ENCODE data around the gene EDARADD.
"Not testable (repeated sequence)": the region's sequence is repeated elsewhere in the genome, so short reads cannot be mapped to it uniquely, and the experiment has no call there.

Gene EDARADD

DNA sequence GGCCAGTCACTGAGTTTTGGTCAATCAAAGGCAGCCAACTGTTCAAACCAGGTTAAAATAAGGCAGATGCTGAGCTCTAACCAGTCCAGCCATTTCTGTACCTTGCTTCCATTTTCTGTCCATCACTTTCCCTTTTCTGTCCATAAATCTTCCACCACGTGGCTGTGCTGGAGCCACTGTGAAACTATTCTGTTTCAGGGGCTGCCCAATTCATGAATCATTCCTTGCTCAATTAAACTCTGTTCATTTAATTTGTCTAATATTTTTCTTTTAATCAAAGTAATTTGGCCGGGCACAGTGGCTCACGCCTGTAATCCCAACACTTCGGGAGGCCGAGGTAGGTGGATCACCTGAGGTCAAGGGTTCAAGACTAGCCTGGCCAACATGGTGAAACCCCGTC lies 107.0 kb downstream of the EDARADD start:
- Histone ChIP-seq H3K9me3 (ENCODE audit: insufficient read depth, low read length) (no peaks in the 10 kb centered on the region), H3K4me3 (ENCODE audit: low read length) (no peak overlapping the region), H3K9ac (ENCODE audit: low read length) (no peak overlapping the region), H4K20me1 (ENCODE audit: insufficient read depth, low read length) (0 out of 2 replicates have a peak, but pooled peaks cover 2% of the 10 kb centered on the region), H2AFZ (ENCODE audit: low read depth, low read length) (no peak overlapping the region), H3K4me1 (ENCODE audit: low read length) (no peaks in the 10 kb centered on the region; the same call in 1 of the 2 replicates), H3K27me3 (ENCODE audit: low read depth, low read length) (peaks cover 52% of the 10 kb centered on the region), H3K4me2 (ENCODE audit: low read length) (no peak overlapping the region), H3K79me2 (ENCODE audit: low read length) (no peaks in the 10 kb centered on the region), H3K27ac (ENCODE audit: low read length) (no peak overlapping the region), H3K36me3 (replicated peaks; ENCODE audit: low read depth, low read length) (no peaks in the 10 kb centered on the region)
- TF ChIP-seq, protein P1, sequence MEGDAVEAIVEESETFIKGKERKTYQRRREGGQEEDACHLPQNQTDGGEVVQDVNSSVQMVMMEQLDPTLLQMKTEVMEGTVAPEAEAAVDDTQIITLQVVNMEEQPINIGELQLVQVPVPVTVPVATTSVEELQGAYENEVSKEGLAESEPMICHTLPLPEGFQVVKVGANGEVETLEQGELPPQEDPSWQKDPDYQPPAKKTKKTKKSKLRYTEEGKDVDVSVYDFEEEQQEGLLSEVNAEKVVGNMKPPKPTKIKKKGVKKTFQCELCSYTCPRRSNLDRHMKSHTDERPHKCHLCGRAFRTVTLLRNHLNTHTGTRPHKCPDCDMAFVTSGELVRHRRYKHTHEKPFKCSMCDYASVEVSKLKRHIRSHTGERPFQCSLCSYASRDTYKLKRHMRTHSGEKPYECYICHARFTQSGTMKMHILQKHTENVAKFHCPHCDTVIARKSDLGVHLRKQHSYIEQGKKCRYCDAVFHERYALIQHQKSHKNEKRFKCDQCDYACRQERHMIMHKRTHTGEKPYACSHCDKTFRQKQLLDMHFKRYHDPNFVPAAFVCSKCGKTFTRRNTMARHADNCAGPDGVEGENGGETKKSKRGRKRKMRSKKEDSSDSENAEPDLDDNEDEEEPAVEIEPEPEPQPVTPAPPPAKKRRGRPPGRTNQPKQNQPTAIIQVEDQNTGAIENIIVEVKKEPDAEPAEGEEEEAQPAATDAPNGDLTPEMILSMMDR (IDR thresholded peaks at IDR 0.05; ENCODE audit: low read depth, low read length), result no peak
- no peak for TF ChIP-seq EZH2phosphoT487 (IDR thresholded peaks at IDR 0.05; ENCODE audit: low read depth)

- Histone ChIP-seq H3K79me2 (ENCODE audit: low read length) (no peaks in the 10 kb centered on the region), H4K20me1 (ENCODE audit: insufficient read depth, low read length) (peaks cover 6% of the 10 kb centered on the region; the same call in 1 of the 2 replicates), H3K27me3 (ENCODE audit: low read depth, low read length) (peaks cover 53% of the 10 kb centered on the region), H3K9me3 (ENCODE audit: insufficient read depth, low read length) (no peaks in the 10 kb centered on the region), H3K36me3 (replicated peaks; ENCODE audit: low read depth, low read length) (no peaks in the 10 kb centered on the region), H3K27ac (ENCODE audit: low read length) (no peak overlapping the region), H3K4me2 (ENCODE audit: low read length) (no peak overlapping the region), H3K4me3 (ENCODE audit: low read length) (no peak overlapping the region), H3K4me1 (ENCODE audit: low read length) (no peaks in the 10 kb centered on the region; the same call in 1 of the 2 replicates), H2AFZ (ENCODE audit: low read depth, low read length) (no peak overlapping the region), H3K9ac (ENCODE audit: low read length) (no peak overlapping the region)
- TF ChIP-seq EZH2phosphoT487 (IDR thresholded peaks at IDR 0.05; ENCODE audit: low read depth), result no peak
- TF ChIP-seq, protein P1 (IDR thresholded peaks at IDR 0.05; ENCODE audit: low read depth, low read length), result no peak
These were observed 108.5 kb downstream of the EDARADD start for GRCh38 chr1:236502579-236502971.

GRCh38 chr1:236502972-236503639 lies 109.0 kb downstream of the EDARADD start:
- Histone ChIP-seq H3K79me2 (ENCODE audit: low read length) (no peaks in the 10 kb centered on the region), H3K36me3 (replicated peaks; ENCODE audit: low read depth, low read length) (no peaks in the 10 kb centered on the region), H4K20me1 (ENCODE audit: insufficient read depth, low read length) (peaks cover 6% of the 10 kb centered on the region; the same call in 1 of the 2 replicates), H3K4me2 (ENCODE audit: low read length) (peak overlapping the region; percentile 34), H3K9me3 (ENCODE audit: insufficient read depth, low read length) (no peaks in the 10 kb centered on the region), H3K4me1 (ENCODE audit: low read length) (no peaks in the 10 kb centered on the region; the same call in 1 of the 2 replicates), H3K9ac (ENCODE audit: low read length) (no peak overlapping the region), H3K27me3 (ENCODE audit: low read depth, low read length) (peaks cover 57% of the 10 kb centered on the region), H3K4me3 (ENCODE audit: low read length) (0 out of 2 replicates have a peak overlapping the region, but pooled peaks have one; percentile 16), H2AFZ (ENCODE audit: low read depth, low read length) (no peak overlapping the region), H3K27ac (ENCODE audit: low read length) (no peak overlapping the region)
- TF ChIP-seq, protein P1 (IDR thresholded peaks at IDR 0.05; ENCODE audit: low read depth, low read length), result no peak
- TF ChIP-seq EZH2phosphoT487 (IDR thresholded peaks at IDR 0.05; ENCODE audit: low read depth), result no peak

- H3K4me3 ChIP-seq (ENCODE audit: low read length); H3K36me3 ChIP-seq (replicated peaks; ENCODE audit: low read depth, low read length); H3K79me2 ChIP-seq (ENCODE audit: low read length); H3K27ac ChIP-seq (ENCODE audit: low read length); H3K9me3 ChIP-seq (ENCODE audit: insufficient read depth, low read length); H2AFZ ChIP-seq (ENCODE audit: low read depth, low read length); H3K9ac ChIP-seq (ENCODE audit: low read length); H3K4me2 ChIP-seq (ENCODE audit: low read length): not testable (repeated sequence)
- Histone ChIP-seq H3K27me3 (ENCODE audit: low read depth, low read length) (peaks cover 58% of the 10 kb centered on the region), H3K4me1 (ENCODE audit: low read length) (peaks cover 12% of the 10 kb centered on the region), H4K20me1 (ENCODE audit: insufficient read depth, low read length) (peaks cover 15% of the 10 kb centered on the region)
These were observed 110.3 kb downstream of the EDARADD start for GRCh38 chr1:236504338-236504737.

All from OCI-LY3 (cell line).